Measurements from ENCODE around the gene GABRD. TPM values are rescaled to one million over a fixed set of nuclear protein-coding genes. Genes with fewer than 3 reads are reported as not detected.

GABRD gene
- total RNA-seq, 6 experiments from 2014 or later: not detected

DNA sequence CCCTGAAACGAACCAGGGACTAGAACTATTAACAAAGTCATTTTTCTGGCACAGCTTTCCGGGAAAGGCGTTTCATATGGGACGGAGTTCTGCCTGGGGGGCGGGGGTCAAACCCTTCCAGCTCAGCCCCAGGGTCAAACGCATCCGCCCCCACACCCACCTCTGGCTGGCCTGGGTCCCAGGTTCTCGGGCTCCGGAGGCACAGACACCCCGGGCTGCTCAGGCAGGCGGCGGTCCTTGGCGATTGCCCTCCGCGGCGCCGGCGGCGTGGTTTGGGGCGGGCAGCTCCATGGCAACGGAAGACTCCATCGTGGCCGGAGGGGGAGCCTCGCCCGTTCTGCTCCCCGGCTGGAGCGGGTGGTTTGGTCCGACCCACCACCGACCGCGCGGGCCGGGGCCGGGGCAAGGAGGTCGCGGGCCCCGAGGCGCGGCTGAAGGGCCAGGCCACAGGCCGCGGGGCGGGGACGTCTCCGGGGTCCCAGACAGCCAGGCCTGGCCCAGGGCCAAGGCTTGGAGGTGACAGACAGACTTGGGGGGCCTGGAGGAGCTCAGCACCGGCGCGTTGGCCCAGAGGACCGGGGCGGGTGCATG lies 15.5 kb upstream of the GABRD start, which contains the start of gene CFAP74:
Gene CFAP74, minus strand, starts transcription at position 246 of the 591 bp plus-strand sequence. CDS start 12,830 bp downstream, outside the sequence.
- DNase-seq: no peak
- no peak within 1 kb of the TSS for H3K27ac Mint-ChIP-seq
- no peak within 1 kb of the TSS for H3K4me3 Mint-ChIP-seq

DNA sequence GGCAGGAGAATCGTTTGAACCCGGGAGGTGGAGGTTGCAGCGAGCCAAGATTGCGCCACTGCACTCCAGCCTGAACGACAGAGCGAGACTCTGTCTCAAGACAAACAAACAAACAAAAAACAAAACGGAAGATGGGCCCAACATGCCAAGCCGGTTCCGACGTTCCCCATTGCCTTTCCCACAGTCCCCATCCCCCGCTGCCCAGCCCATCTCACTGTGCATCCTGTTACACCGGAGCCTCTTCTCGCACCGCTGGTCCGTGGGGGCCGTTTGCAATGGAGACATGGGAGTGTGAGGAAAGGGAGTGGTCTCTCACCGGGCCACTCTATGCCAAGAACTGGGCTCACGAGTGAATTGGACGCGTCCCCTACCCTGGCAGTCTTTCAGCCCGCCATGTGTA lies 14.3 kb upstream of the GABRD start:
- H3K9me3 Mint-ChIP-seq: no peaks in the 10 kb centered on the region
- H3K4me3 Mint-ChIP-seq: no peak overlapping the region
- H3K27ac Mint-ChIP-seq: no peak overlapping the region
- no peaks in the 10 kb centered on the region for H3K36me3 Mint-ChIP-seq (ENCODE audit: low read depth)
- peaks cover 42% of the 10 kb centered on the region for H3K27me3 Mint-ChIP-seq (ENCODE audit: insufficient read depth)
- no peaks in the 10 kb centered on the region for H3K4me1 Mint-ChIP-seq (ENCODE audit: low read depth)
- DNase-seq: no peak
- TF ChIP-seq, protein P1, sequence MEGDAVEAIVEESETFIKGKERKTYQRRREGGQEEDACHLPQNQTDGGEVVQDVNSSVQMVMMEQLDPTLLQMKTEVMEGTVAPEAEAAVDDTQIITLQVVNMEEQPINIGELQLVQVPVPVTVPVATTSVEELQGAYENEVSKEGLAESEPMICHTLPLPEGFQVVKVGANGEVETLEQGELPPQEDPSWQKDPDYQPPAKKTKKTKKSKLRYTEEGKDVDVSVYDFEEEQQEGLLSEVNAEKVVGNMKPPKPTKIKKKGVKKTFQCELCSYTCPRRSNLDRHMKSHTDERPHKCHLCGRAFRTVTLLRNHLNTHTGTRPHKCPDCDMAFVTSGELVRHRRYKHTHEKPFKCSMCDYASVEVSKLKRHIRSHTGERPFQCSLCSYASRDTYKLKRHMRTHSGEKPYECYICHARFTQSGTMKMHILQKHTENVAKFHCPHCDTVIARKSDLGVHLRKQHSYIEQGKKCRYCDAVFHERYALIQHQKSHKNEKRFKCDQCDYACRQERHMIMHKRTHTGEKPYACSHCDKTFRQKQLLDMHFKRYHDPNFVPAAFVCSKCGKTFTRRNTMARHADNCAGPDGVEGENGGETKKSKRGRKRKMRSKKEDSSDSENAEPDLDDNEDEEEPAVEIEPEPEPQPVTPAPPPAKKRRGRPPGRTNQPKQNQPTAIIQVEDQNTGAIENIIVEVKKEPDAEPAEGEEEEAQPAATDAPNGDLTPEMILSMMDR (IDR thresholded peaks at IDR 0.05): no peak

More for the DNA sequence above, 15.5 kb upstream of the GABRD start, which contains the start of gene CFAP74:
- Mint-ChIP-seq H3K36me3 (ENCODE audit: low read depth) (no peaks in the 10 kb centered on the region), H3K4me1 (ENCODE audit: low read depth) (no peaks in the 10 kb centered on the region), H3K27me3 (ENCODE audit: insufficient read depth) (peaks cover 43% of the 10 kb centered on the region), H3K9me3 (no peaks in the 10 kb centered on the region)
- TF ChIP-seq, protein P1 (IDR thresholded peaks at IDR 0.05): no peak

DNA sequence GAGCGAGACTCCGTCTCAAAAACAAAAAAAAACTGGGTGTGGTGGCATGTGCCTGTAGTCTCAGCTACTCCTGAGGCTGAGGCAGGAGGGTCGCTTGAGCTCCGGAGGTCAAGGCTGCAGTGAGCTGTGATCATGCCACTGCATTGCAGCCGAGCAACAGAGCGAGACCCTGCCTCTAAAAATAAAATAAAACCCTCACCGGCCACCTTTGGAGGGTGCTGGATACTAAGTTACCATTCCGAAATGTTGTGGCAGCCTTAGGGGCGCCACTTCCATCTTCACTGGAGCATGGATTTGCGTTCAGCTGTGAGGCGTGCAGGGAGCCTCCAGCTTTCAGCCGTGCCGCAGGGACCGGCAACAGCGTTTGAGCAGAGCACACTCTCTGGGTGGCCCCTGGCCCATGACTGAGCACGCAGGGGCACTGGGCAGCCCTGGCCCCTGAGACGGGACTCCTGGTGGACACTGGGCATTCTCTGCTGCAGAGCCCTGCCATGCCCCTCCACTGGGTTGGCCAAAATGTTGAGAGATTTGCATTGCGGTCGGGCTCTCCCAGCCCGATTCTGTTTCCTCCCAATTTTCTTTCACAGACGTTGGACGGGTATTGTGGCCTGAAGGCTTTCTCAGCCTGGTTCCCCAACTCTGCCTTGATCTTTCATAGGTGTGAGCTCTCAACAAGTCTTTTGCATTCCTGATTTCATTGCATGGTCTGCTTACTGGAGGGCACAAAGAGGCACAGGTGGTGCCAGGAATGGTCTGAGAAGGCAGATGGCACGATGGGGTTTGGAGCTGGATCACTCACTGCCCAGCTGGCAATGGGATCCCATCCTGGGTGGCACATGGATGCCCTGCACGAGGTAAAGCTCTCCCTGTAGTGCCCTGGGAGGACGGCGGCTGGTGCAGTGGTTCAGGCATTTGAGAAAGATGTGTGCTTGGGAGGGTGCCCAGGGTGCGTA lies 9.8 kb upstream of the GABRD start:
- no peak for DNase-seq
- Mint-ChIP-seq H3K36me3 (ENCODE audit: low read depth) (0 out of 2 replicates have a peak, but pooled peaks cover 4% of the 10 kb centered on the region), H3K9me3 (no peaks in the 10 kb centered on the region), H3K4me1 (ENCODE audit: low read depth) (no peaks in the 10 kb centered on the region), H3K27ac (no peak overlapping the region), H3K27me3 (ENCODE audit: insufficient read depth) (peaks cover 54% of the 10 kb centered on the region), H3K4me3 (no peak overlapping the region)
- TF ChIP-seq, protein P1 (IDR thresholded peaks at IDR 0.05): no peak

DNA sequence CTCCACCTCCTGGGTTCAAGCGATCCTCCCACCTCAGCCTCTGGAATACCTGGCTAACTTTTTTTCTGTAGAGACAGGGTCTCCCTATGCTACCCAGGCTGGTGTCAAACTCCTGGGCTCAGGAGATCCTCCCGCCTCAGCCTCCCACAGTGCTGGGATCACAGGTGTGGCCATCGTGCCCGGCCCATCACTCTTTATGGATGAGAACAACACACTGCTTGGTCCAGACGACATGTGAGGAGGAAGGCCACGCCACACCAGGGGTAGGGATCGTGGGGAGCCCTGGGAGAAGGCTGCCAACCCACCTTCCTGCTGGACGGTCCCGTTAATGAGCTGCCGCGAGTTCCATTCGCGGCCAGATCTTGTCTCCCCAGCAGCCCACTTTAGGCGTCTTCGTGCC lies 5.0 kb upstream of the GABRD start:
- no peak overlapping the region for H3K27ac Mint-ChIP-seq
- peaks cover 74% of the 10 kb centered on the region for H3K27me3 Mint-ChIP-seq (ENCODE audit: insufficient read depth)
- no peak for DNase-seq
- no peaks in the 10 kb centered on the region for H3K9me3 Mint-ChIP-seq
- H3K4me3 Mint-ChIP-seq: no peak overlapping the region
- TF ChIP-seq, protein P1 (IDR thresholded peaks at IDR 0.05): no peak
- 0 out of 2 replicates have a peak, but pooled peaks cover 5% of the 10 kb centered on the region for H3K4me1 Mint-ChIP-seq (ENCODE audit: low read depth)
- H3K36me3 Mint-ChIP-seq (ENCODE audit: low read depth): peaks cover 4% of the 10 kb centered on the region; the same call in 1 of the 2 replicates

DNA sequence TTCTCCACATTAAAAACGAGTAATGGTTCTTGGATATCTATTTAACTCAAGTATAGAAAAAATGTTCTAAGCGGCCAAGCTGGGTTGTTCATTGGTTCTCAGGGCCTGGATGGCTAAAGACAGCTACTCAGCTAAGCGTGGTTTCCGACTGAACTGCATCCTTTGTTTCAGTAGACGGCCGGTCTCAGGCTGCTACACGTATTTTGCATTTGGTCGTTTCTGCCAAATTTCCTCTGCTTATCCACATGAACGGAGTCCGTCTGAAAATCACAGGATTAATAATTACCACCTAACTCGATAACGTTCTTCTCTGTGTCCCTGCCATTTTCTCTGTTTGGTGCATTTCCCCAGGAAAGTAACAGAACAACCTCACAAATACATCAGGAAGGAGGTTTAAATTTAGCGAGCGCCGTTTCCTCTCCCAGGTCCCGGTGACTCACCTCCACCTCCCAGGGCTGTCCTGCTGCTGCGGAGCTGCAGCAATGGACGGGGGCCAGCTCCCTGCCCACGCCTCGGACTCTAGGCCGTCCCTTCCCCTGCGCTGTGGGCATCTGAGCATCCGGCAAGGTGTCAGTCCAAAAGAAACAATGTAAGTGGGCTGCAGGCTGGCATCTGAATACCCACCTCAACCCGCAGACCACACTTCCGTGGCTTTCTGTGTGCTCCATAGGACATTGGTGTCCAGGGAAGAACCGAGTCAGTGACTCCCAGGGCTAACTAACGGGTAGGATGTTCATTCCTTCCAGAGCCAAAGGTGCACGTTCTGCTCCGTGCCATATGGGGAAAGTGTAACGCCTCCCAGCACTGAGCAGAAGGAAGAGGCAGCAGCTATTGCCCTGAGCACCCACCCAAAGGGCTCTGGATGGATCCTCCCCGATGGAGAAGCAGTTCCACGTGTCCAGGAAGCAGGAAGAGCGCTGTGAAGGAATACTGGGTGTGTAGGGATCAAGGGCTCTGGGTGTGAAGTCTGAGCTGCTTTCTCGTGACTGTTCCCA lies 4.1 kb upstream of the GABRD start:
- Mint-ChIP-seq H3K4me1 (ENCODE audit: low read depth) (0 out of 2 replicates have a peak, but pooled peaks cover 5% of the 10 kb centered on the region), H3K27me3 (ENCODE audit: insufficient read depth) (peaks cover 68% of the 10 kb centered on the region), H3K27ac (no peak overlapping the region), H3K4me3 (no peak overlapping the region), H3K36me3 (ENCODE audit: low read depth) (peaks cover 4% of the 10 kb centered on the region; the same call in 1 of the 2 replicates), H3K9me3 (no peaks in the 10 kb centered on the region)
- TF ChIP-seq, protein P1 (IDR thresholded peaks at IDR 0.05): no peak
- DNase-seq: no peak
